GM12878 (cell line): ENCODE measurements around the gene SERTAD2. TPM values are rescaled to one million over a fixed set of nuclear protein-coding genes. Genes with fewer than 3 reads are reported as not detected.

Experiments
- ATAC-seq: fragments of 200-7000 bp; cut with Tn5 transposase; 3 replicates; pipeline ENCODE4 v1.9.1; 2020; ENCODE audit warnings: mild to moderate bottlenecking, moderate library complexity
- BruUV-seq: library from RNA; stranded (reverse); fragments of 400-500 nt; replicated peaks from 2 replicates; lab custom pipeline; 2021; lab: Mats Ljungman, UMichigan
- CTCF ChIA-PET: fragments of 300-600 bp; sonication (Branson Sonifier 250); formaldehyde crosslinking; extraction: SDS; loops from one replicate; lab custom pipeline; 2021; ENCODE audit warnings: inconsistent platforms; lab: Yijun Ruan, JAX
- POLR2A ChIA-PET: fragments of 350-600 bp; formaldehyde crosslinking; extraction: SDS; loops from one replicate; lab custom pipeline; 2021; ENCODE audit warnings: inconsistent platforms; lab: Charles Lee
- RAD21 ChIA-PET: fragments of 300-600 bp; sonication (Branson Sonifier 250); formaldehyde crosslinking; loops from one replicate; lab custom pipeline; 2023; ENCODE audit warnings: antibody characterized with exemption; ENCODE audit not compliant: unreplicated experiment; lab: Charles Lee
- SMC1A ChIA-PET: fragments of 300-600 bp; sonication (Branson Sonifier 250); formaldehyde crosslinking; loops from one replicate; lab custom pipeline; 2023; ENCODE audit not compliant: unreplicated experiment, uncharacterized antibody; lab: Charles Lee
- DNase-seq: peaks from one replicate; pipeline ENCODE4 v3.0.0-alpha.2; 2011; ENCODE audit warnings: low read depth, low spot score
- FAIRE-seq: peaks from 3 replicates; lab custom pipeline; 2011; peaks lifted over from hg19 to GRCh38; lab: Jason Lieb, UNC
- H2AFZ ChIP-seq: 2 replicates; pipeline ENCODE4 v1.6.0; 2011; ENCODE audit warnings: low read depth, low read length, control low read depth; ENCODE audit not compliant: control insufficient read depth
- H3K27ac ChIP-seq: 2 replicates; pipeline ENCODE4 v1.5.1; 2011; ENCODE audit warnings: control low read depth; ENCODE audit not compliant: control insufficient read depth, insufficient read depth
- H3K27me3 ChIP-seq, 2 experiments: replicated peaks in 1 of 2; 2 replicates each; pipeline versions ENCODE4 v1.6.0 to v1.6.1; 2011; ENCODE audit warnings: low read length in 1 of 2; ENCODE audit not compliant: control insufficient read depth in 2 of 2, insufficient read depth in 2 of 2
- H3K36me3 ChIP-seq, 2 experiments: 2 replicates each; pipeline ENCODE4 v1.5.1; 2011; ENCODE audit warnings: low read length in 1 of 2; ENCODE audit not compliant: control insufficient read depth in 2 of 2, insufficient read depth in 2 of 2
- H3K4me1 ChIP-seq: 2 replicates; pipeline ENCODE4 v1.6.1; 2011; ENCODE audit warnings: mild to moderate bottlenecking, low read length, moderate library complexity, mixed read lengths; ENCODE audit not compliant: control insufficient read depth, insufficient read depth
- H3K4me2 ChIP-seq: 2 replicates; pipeline ENCODE4 v1.6.0; 2011; ENCODE audit warnings: control low read depth; ENCODE audit not compliant: control insufficient read depth, insufficient read depth
- H3K4me3 ChIP-seq: fragments of 200-600 bp; sonication (generic); 2 replicates; pipeline ENCODE4 v1.5.1; 2016
- H3K79me2 ChIP-seq: 2 replicates; pipeline ENCODE4 v1.6.0; 2011; ENCODE audit warnings: low read length; ENCODE audit not compliant: control insufficient read depth, insufficient read depth
- H3K9ac ChIP-seq: 2 replicates; pipeline ENCODE4 v1.8.0; 2011; ENCODE audit warnings: low read length, control low read depth, mixed read lengths; ENCODE audit not compliant: control insufficient read depth, insufficient read depth
- H3K9me3 ChIP-seq: replicated peaks from 3 replicates; pipeline ENCODE4 v1.5.1; 2011; ENCODE audit warnings: mild to moderate bottlenecking, low read length; ENCODE audit not compliant: control insufficient read depth, insufficient read depth
- H4K20me1 ChIP-seq: 2 replicates; pipeline ENCODE4 v1.6.0; 2011; ENCODE audit not compliant: control insufficient read depth, insufficient read depth
- PML ChIP-seq: IDR thresholded peaks from 2 replicates; pipeline ENCODE4 v1.6.1; 2012; ENCODE audit warnings: low read length, inconsistent platforms
- SIX5 ChIP-seq: IDR thresholded peaks from 2 replicates; pipeline ENCODE4 v1.6.1; 2011; ENCODE audit warnings: mild to moderate bottlenecking, low read depth, low read length, moderate library complexity; ENCODE audit not compliant: severe bottlenecking
- TCF7 ChIP-seq: IDR thresholded peaks from 2 replicates; pipeline ENCODE4 v1.6.1; 2014; ENCODE audit warnings: antibody characterized with exemption, borderline replicate concordance
- ZNF207 ChIP-seq: fragments of 450-650 bp; IDR thresholded peaks from 2 replicates; pipeline ENCODE4 v1.6.1; 2014; ENCODE audit warnings: antibody characterized with exemption, mild to moderate bottlenecking, borderline replicate concordance
- WGBS: methylation state at CpG from one replicate; pipeline ENCODE4 v1.1.6; 2016; ENCODE audit warnings: low lambda C conversion rate; ENCODE audit not compliant: insufficient replicate concordance, insufficient coverage; ENCODE audit errors: missing lambda C conversion rate; 5-methylcytosine and 5-hydroxymethylcytosine counted together
- in situ Hi-C: fragments of 300-500 bp; cut with MboI; formaldehyde crosslinking; loops from 9 replicates; pipeline ENCODE4 v1.14.3; 2018; ENCODE audit warnings: mixed read lengths
- intact Hi-C: fragments of 100-400 bp; cut with micrococcal nuclease; formaldehyde crosslinking; loops from one replicate; pipeline ENCODE4 v1.14.2; 2022; ENCODE audit not compliant: unreplicated experiment
- polyA plus RNA-seq, 11 experiments: library from polyadenylated mRNA; depleted of rRNA in 4 of 11; unstranded in 6 of 11; stranded (reverse) in 5 of 11; fragments of >200 nt; fragmentation: Nextera tagmentation in 4 of 11; fragmentation: Illumina TruSeq in 1 of 11; extraction: Ambion mirVana in 4 of 11; extraction: Trizol in 1 of 11; gene quantifications; 1 replicate in 1 of 11; 2 replicates in 10 of 11; pipeline versions ENCODE4 v1.2.1 to v1.2.3, GENCODE V29; 2011 to 2016; ENCODE audit warnings: inconsistent platforms in 2 of 11, missing spikeins in 2 of 11, low read depth in 1 of 11
- total RNA-seq, 4 experiments: library from RNA; depleted of rRNA in 3 of 4; stranded (reverse); fragments of >200 nt in 3 of 4; fragmentation: Illumina TruSeq in 1 of 4; extraction: Trizol in 1 of 4; gene quantifications; 2 replicates each; pipeline versions ENCODE4 v1.2.1 to v1.2.3, GENCODE V29; 2013 to 2021
- TF ChIP-seq, protein P1 (sequence below): fragments of 450-650 bp; IDR thresholded peaks from 2 replicates; pipeline ENCODE4 v1.6.1; 2017; ENCODE audit warnings: mild to moderate bottlenecking
- TF ChIP-seq, protein P2 (sequence below): IDR thresholded peaks from 2 replicates; pipeline ENCODE4 v1.6.1; 2012; ENCODE audit warnings: low read depth, low read length, improper control_type of control experiment
- TF ChIP-seq, protein P3 (sequence below): fragments of 450-650 bp; IDR thresholded peaks from 2 replicates; pipeline ENCODE4 v1.6.1; 2016; ENCODE audit warnings: mild to moderate bottlenecking
- TF ChIP-seq, protein P4 (sequence below): fragments of 150-350 bp; IDR thresholded peaks from 2 replicates; pipeline ENCODE4 v1.6.1; 2016; ENCODE audit warnings: low read depth, low read length
- TF ChIP-seq, protein P5 (sequence below): fragments of 450-650 bp; formaldehyde crosslinking; IDR thresholded peaks from 2 replicates; pipeline ENCODE4 v1.4.0; 2022; ENCODE audit warnings: mild to moderate bottlenecking, moderate library complexity

SERTAD2 gene
- total and polyA plus RNA-seq, 10 of the 15 experiments (the other 5 are each of a cell fraction or from before 2014, with no cell fraction given), result 7.9 to 28.7 (median 20.1) TPM

DNA sequence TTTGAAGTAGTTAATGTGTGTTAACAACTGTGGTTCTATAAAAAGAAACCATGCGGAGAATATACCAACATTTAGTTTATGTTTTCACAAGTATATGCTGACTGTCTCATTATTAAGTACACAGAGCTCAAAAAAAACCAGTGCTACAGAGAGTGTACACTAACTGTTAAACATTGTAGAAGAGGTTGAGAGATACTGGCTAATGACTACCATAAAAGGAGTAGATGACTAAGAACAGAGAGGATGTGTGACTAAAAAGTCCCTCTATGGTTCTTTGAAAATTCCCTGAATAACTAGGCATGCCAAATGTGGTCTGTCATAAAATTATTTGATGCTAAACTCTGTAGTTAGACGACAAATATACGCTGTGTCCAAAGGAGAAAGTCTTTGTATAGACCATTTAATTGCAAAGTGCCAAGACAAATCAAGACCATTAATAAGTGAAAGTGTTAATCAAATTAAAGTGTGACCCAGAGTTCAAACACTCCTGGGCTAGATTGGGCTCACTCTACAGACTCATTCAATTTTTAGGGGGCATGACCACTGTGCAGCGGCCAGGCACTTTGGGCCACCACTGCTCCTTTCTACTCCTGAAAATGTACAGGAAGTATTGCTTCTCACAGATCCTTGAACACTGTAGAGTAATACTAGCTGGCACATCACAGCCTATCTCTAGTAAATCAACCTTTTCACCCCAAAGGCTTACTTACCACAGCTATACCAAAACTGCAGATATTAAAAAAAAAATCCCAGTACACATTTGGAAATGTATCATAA is 45.1 kb upstream of the SERTAD2 start:
- FAIRE-seq (peak; percentile 49), DNase-seq (peak; percentile 83), ATAC-seq (peak; percentile 90)
- H3K79me2 ChIP-seq, result peaks cover 55% of the 10 kb centered on the region
- H3K4me1 ChIP-seq, result peaks cover 53% of the 10 kb centered on the region
- H3K9me3 ChIP-seq, result no peaks in the 10 kb centered on the region; the same call in 2 of the 3 replicates
- H3K27ac ChIP-seq, result peak overlapping the region; percentile 98
- POLR2A ChIA-PET, result interaction anchor here (1.2 to 4.8 kb wide), 8 partner anchors 18 to 92 kb away, joined by 3 to 81 read pairs (median 6); partner anchors contain the start of gene SERTAD2
- H4K20me1 ChIP-seq, result no peaks in the 10 kb centered on the region
- 3% methylated on average over 4 of the region's 4 CpGs for WGBS
- H3K9ac ChIP-seq, result peak overlapping the region; percentile 54
- no peaks in the 10 kb centered on the region for H3K27me3 ChIP-seq
- intact Hi-C loops (loop anchor here (1.0 to 2.0 kb wide), 6 partner anchors 28 to 174 kb away; partner anchors contain the start of genes AFTPH and SERTAD2), in situ Hi-C loops (no loop called here)
- BruUV-seq, result no TSS peak
- RAD21 ChIA-PET, result interaction anchor here (0.5 to 2.0 kb wide), 26 partner anchors 14 to 368 kb away, joined by 3 to 50 read pairs (median 4); partner anchors contain the start of gene SERTAD2
- SMC1A ChIA-PET, result interaction anchor here (0.6 to 6.4 kb wide), 12 partner anchors 11 to 132 kb away, joined by 3 to 262 read pairs (median 4); partner anchors contain the start of gene SERTAD2
- no peak overlapping the region; the same call in 1 of the 2 replicates for H3K4me3 ChIP-seq
- H2AFZ ChIP-seq, result peak overlapping the region; percentile 55
- CTCF ChIA-PET, result interaction anchor here (0.6 to 4.2 kb wide), 11 partner anchors 26 to 93 kb away, joined by 3 to 25 read pairs (median 6); partner anchors contain the start of gene SERTAD2
- peaks cover 0 to 5% of the 10 kb centered on the region in 2 experiments; a peak in 2 of 4 replicates for H3K36me3 ChIP-seq
- H3K4me2 ChIP-seq, result peak overlapping the region; percentile 97
- TF ChIP-seq, protein P1, sequence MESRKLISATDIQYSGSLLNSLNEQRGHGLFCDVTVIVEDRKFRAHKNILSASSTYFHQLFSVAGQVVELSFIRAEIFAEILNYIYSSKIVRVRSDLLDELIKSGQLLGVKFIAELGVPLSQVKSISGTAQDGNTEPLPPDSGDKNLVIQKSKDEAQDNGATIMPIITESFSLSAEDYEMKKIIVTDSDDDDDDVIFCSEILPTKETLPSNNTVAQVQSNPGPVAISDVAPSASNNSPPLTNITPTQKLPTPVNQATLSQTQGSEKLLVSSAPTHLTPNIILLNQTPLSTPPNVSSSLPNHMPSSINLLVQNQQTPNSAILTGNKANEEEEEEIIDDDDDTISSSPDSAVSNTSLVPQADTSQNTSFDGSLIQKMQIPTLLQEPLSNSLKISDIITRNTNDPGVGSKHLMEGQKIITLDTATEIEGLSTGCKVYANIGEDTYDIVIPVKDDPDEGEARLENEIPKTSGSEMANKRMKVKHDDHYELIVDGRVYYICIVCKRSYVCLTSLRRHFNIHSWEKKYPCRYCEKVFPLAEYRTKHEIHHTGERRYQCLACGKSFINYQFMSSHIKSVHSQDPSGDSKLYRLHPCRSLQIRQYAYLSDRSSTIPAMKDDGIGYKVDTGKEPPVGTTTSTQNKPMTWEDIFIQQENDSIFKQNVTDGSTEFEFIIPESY, result no peak
- TF ChIP-seq, protein P2, sequence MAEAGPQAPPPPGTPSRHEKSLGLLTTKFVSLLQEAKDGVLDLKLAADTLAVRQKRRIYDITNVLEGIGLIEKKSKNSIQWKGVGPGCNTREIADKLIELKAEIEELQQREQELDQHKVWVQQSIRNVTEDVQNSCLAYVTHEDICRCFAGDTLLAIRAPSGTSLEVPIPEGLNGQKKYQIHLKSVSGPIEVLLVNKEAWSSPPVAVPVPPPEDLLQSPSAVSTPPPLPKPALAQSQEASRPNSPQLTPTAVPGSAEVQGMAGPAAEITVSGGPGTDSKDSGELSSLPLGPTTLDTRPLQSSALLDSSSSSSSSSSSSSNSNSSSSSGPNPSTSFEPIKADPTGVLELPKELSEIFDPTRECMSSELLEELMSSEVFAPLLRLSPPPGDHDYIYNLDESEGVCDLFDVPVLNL, result no peak
- TF ChIP-seq, protein P3, sequence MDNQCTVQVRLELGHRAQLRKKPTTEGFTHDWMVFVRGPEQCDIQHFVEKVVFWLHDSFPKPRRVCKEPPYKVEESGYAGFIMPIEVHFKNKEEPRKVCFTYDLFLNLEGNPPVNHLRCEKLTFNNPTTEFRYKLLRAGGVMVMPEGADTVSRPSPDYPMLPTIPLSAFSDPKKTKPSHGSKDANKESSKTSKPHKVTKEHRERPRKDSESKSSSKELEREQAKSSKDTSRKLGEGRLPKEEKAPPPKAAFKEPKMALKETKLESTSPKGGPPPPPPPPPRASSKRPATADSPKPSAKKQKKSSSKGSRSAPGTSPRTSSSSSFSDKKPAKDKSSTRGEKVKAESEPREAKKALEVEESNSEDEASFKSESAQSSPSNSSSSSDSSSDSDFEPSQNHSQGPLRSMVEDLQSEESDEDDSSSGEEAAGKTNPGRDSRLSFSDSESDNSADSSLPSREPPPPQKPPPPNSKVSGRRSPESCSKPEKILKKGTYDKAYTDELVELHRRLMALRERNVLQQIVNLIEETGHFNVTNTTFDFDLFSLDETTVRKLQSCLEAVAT, result 0 out of 2 replicates have a peak, but pooled peaks have one; percentile 22
- TF ChIP-seq PML, result peak; percentile 43; the same call in 1 of the 2 replicates
- TF ChIP-seq SIX5, result no peak
- TF ChIP-seq, protein P4, sequence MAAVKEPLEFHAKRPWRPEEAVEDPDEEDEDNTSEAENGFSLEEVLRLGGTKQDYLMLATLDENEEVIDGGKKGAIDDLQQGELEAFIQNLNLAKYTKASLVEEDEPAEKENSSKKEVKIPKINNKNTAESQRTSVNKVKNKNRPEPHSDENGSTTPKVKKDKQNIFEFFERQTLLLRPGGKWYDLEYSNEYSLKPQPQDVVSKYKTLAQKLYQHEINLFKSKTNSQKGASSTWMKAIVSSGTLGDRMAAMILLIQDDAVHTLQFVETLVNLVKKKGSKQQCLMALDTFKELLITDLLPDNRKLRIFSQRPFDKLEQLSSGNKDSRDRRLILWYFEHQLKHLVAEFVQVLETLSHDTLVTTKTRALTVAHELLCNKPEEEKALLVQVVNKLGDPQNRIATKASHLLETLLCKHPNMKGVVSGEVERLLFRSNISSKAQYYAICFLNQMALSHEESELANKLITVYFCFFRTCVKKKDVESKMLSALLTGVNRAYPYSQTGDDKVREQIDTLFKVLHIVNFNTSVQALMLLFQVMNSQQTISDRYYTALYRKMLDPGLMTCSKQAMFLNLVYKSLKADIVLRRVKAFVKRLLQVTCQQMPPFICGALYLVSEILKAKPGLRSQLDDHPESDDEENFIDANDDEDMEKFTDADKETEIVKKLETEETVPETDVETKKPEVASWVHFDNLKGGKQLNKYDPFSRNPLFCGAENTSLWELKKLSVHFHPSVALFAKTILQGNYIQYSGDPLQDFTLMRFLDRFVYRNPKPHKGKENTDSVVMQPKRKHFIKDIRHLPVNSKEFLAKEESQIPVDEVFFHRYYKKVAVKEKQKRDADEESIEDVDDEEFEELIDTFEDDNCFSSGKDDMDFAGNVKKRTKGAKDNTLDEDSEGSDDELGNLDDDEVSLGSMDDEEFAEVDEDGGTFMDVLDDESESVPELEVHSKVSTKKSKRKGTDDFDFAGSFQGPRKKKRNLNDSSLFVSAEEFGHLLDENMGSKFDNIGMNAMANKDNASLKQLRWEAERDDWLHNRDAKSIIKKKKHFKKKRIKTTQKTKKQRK, result no peak
- TF ChIP-seq TCF7, result peak; percentile 45; the same call in 1 of the 2 replicates
- TF ChIP-seq, protein P5, sequence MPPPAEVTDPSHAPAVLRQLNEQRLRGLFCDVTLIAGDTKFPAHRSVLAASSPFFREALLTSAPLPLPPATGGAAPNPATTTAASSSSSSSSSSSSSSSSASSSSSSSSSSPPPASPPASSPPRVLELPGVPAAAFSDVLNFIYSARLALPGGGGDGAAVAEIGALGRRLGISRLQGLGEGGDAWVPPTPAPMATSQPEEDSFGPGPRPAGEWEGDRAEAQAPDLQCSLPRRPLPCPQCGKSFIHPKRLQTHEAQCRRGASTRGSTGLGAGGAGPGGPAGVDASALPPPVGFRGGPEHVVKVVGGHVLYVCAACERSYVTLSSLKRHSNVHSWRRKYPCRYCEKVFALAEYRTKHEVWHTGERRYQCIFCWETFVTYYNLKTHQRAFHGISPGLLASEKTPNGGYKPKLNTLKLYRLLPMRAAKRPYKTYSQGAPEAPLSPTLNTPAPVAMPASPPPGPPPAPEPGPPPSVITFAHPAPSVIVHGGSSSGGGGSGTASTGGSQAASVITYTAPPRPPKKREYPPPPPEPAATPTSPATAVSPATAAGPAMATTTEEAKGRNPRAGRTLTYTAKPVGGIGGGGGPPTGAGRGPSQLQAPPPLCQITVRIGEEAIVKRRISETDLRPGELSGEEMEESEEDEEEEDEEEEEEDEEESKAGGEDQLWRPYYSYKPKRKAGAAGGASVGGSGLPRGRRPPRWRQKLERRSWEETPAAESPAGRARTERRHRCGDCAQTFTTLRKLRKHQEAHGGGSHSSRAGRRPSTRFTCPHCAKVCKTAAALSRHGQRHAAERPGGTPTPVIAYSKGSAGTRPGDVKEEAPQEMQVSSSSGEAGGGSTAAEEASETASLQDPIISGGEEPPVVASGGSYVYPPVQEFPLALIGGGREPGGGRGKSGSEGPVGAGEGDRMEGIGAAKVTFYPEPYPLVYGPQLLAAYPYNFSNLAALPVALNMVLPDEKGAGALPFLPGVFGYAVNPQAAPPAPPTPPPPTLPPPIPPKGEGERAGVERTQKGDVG, result no peak
- no peak for TF ChIP-seq ZNF207
